NB4 (cell line): ENCODE results near the gene CES3.

ENCODE experiments used
- DNase-seq: peaks from one replicate; pipeline ENCODE4 v3.0.0; 2010; ENCODE audit warnings: low read depth
- H3K4me3 ChIP-seq: one replicate; pipeline ENCODE4 v1.5.1; 2011; ENCODE audit warnings: mild to moderate bottlenecking, low read depth, low read length, moderate library complexity
- CTCF ChIP-seq: IDR thresholded peaks from one replicate; pipeline ENCODE4 v1.5.1; 2012; ENCODE audit warnings: low read depth, low read length
- MAX ChIP-seq: IDR thresholded peaks from 2 replicates; pipeline ENCODE4 v1.6.1; 2011; ENCODE audit warnings: low read depth, low read length
- MYC ChIP-seq: IDR thresholded peaks from 2 replicates; pipeline ENCODE4 v1.6.1; 2011; ENCODE audit warnings: low read depth, low read length
- POLR2A ChIP-seq: IDR thresholded peaks from 2 replicates; pipeline ENCODE4 v1.6.1; 2011; ENCODE audit warnings: mild to moderate bottlenecking; ENCODE audit not compliant: insufficient read length; ENCODE audit errors: extremely low read depth

Gene CES3

GRCh38 chr16:66928702-66929388, 32.2 kb upstream of the CES3 start:
- H3K4me3 ChIP-seq, result no peak overlapping the region
- DNase-seq, result peak; percentile 71
- TF ChIP-seq MAX (no peak), MYC (no peak), POLR2A (no peak), CTCF (peak; percentile 66)

- no peak for TF ChIP-seq MAX
- no peak overlapping the region for H3K4me3 ChIP-seq
- DNase-seq, result peak; percentile 31
These were observed 30.9 kb upstream of the CES3 start for GRCh38 chr16:66930189-66930588.

- H3K4me3 ChIP-seq, result no peak overlapping the region
- TF ChIP-seq POLR2A, result no peak
- TF ChIP-seq CTCF, result no peak
- TF ChIP-seq MAX, result no peak
- TF ChIP-seq MYC, result no peak
- no peak for DNase-seq
These were observed 29.4 kb upstream of the CES3 start for GRCh38 chr16:66931665-66932064.

- no peak for TF ChIP-seq CTCF
- TF ChIP-seq MAX, result no peak
- no peak for TF ChIP-seq MYC
- no peak for TF ChIP-seq POLR2A
- no peak for DNase-seq
- H3K4me3 ChIP-seq, result no peak overlapping the region
These were observed 29.0 kb upstream of the CES3 start for GRCh38 chr16:66932076-66932475.

GRCh38 chr16:66933776-66934137, 27.3 kb upstream of the CES3 start:
- no peak for DNase-seq
- H3K4me3 ChIP-seq, result peak overlapping the region; percentile 84
- TF ChIP-seq CTCF (no peak), MAX (no peak), POLR2A (no peak), MYC (no peak)

GRCh38 chr16:66934138-66934838, 26.8 kb upstream of the CES3 start, which contains the start of gene CIAO2B:
TSS of gene CIAO2B (minus strand) at chr16:66934402. CDS start at chr16:66934364, 38 bp downstream.
- DNase-seq, result peak; percentile 91
- H3K4me3 ChIP-seq, result peak within 1 kb of the TSS; percentile 84
- TF ChIP-seq MYC (peak; percentile 24; the same call in 1 of the 2 replicates), MAX (peak; percentile 65), CTCF (no peak), POLR2A (peak; percentile 82)

GRCh38 chr16:66934839-66935313, 26.2 kb upstream of the CES3 start:
- H3K4me3 ChIP-seq, result peak overlapping the region; percentile 84
- peak; percentile 41 for DNase-seq
